ENCODE results near the gene ZNF565.
"Not testable (repeated sequence)": the region's sequence is repeated elsewhere in the genome, so short reads cannot be mapped to it uniquely, and the experiment has no call there.

Gene ZNF565

DNA sequence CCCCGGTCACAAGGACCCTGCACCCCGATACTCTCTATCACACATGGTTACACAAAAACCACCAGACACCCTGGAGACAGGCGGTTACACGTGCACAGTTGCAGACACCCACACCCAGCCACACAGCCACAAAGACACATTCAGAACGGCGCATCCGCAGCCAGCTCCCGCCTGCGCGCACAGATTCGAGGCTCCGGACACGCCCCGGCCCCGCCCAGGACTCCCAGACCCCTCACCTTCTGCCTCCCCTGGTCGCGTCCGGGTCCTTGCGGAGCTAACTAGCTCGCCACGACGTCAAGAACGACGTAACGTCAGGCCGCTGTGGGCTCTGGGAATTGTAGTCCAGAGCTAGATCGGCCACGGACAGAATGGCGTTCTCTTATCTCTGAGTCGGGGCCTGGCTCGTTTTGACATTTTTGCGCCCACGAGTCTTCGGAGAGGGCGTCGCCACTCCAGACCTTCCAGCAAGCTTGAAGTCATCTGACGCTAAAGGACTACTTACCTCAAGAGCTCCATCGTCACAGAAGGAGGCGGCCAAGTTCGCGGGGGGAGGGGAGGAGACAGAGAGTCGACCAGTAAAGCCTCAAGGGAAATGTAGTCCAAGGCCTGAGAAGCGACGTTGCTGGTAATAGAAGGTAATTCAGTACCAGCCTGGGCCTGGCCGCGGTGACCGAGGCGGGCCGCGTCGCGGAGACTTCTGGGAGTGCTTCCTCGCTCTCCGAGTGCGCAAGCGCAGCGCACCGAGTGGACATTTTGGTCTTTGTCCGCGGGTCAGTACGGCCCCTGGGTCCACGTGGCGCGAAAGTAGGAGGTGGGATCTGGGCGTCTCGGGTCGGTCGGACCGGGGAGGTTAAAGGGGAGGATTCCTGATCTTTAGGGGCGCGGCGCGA, at the start of gene ZNF565, which contains the start of gene ZNF146:
Gene ZNF565 (minus strand): TSS at position 280 of the 890 bp plus-strand sequence. CDS start 12,680 bp downstream, outside the sequence.
Gene ZNF146 (plus strand): TSS at position 721 of the 890 bp plus-strand sequence. CDS start 21,335 bp downstream, outside the sequence.
- peak; percentile 99 for DNase-seq (ENCODE audit: low read depth)

DNA sequence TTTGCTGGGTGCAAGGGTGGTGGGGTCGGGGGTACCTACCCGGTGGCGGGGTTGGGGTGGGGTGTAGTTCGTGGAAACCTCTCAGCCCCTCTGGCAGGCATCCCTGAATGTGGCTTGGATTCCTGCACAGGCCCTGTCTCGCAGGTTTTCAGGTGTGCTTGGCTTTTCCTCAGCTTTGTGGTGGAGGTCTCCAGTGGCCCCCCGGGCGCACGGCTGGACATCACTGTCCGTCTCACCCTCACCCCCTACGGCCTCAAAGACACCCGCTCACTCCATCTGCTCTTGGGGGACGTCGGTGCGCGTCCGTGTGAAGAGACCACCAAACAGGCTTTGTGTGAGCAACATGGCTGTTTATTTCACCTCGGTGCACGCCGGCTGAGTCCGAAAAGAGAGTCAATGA, 44.7 kb upstream of the ZNF565 start:
- DNase-seq (ENCODE audit: low read depth), result no peak

DNA sequence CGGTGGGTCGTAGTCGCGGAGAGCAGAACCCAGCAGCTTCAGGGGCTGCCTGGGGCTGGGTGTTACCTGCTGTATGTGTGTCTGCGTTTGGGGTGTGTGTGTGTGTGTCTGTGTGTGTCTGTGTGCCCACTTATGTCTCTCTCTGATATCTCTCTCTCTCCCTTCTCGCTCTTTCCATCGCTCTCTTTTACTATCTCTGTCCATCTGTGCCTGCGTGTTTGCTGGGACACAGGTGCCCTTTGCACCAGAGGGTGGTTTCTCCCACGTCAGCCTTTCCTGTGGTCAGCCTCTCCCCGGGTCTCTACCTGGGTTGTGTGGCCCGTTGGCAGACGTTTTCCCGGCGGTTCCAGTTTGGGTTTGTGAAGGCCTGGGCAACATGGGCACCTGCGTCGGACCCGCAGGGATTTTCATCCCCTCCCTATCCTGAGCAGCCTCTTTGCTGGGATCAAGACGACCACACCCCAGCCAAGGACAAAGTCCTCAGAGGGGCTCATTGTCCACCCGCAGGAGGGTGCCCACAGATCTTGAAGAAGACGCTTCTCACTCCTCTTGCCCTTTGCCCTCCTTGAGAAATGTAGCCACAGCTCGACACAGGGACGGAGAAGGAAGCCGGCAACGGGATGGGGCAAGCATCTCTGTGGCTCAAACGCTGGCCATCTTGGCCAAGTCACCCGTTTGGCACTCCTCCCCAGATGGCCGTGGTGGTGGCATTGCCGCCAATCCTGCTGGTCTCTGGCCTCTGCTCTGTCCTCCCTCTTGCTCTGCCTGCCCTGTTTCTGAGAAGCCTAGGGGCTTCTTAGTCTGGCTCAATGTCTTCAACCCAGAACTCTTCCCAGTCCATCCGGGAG, 43.8 kb upstream of the ZNF565 start:
- DNase-seq (ENCODE audit: low read depth), result no peak

DNA sequence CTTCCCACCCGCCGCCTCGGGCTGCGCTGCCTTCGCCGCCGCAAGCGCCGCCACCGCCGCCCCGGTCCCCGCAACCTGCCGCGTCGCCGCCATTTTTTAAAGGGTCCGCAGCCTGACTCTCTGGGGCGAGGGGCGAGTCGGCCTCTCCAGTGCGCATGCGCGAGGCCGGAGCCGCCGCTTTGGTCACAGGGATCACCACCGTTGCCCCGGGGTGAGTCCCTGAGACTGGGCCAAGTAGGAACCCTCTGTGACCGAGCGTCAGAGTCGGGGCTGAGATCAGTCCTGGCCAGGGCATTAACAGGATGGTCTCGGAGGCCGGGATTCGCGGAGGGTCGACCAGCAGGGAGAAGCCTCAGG, 43.0 kb upstream of the ZNF565 start:
- DNase-seq (ENCODE audit: low read depth), result no peak

DNA sequence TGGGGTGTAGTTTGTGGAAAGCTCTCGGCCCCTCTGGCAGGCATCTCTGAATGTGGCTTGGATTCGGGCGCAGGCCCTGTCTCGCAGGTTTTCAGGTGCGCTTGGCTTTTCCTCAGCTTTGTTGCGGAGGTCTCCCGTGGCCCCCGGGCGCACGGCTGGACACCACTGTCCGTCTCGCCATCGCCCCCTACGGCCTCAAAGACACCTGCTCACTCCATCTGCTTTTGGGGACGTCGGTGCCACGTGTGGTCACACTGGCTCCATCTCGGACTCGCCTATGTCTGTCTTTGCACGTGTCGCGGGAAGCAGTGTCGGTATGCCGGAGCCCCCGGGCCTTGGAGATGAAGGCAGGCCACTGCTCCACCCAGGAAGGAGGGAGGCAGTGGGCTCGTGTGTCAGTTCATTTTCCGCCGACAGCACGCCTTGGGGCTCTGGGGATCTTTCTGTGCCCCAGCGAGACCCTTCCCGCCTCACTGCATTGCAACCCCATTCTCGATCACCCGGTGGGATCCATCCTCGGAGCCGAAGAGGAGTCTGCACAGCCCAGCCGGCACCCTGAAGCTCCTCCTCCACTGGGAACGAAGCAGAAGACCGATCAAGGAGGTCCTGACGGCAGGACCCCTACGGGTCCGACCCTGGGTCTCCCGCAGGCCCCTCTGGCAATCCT, 42.5 kb upstream of the ZNF565 start:
- DNase-seq (ENCODE audit: low read depth), result no peak

DNA sequence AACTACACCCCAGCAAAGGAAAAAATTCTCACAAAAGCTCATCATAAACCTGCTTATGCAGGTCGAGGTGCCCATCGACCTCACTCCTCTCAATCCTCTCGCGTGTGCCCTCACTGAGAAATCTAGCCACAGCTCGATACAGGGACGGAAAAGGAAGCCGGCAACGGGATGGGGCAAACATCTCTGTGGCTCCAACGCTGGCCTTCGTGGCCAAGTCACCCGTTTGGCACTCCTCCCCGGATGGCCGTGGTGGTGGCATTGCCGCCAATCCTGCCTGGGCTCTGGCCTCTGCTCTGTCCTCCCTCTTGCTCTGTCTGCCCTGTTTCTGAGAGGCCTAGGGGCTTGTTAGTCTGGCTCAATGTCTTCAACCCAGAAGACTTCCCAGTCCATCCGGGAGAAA, 41.6 kb upstream of the ZNF565 start:
- no peak for DNase-seq (ENCODE audit: low read depth)

DNA sequence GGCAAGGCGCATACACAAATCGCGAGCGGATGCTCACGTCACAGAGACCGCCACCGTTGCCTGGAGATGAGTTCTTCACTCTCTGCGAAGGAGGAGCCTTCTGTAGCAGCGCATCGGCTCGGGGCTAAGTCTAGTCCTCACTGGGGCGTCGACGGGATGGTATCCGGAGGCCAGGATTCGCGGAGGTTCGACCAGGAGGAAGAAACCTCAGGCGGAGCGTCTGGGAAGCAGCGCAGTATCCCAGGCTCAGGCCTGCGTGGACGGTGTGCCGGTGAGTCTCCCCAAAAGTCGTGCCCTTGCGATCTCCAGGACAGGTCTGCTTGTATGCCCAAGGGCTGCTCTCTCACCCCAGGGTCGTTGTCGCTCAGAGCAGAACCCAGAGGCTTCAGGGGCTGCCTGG, 40.9 kb upstream of the ZNF565 start:
- no peak for DNase-seq (ENCODE audit: low read depth)

DNA sequence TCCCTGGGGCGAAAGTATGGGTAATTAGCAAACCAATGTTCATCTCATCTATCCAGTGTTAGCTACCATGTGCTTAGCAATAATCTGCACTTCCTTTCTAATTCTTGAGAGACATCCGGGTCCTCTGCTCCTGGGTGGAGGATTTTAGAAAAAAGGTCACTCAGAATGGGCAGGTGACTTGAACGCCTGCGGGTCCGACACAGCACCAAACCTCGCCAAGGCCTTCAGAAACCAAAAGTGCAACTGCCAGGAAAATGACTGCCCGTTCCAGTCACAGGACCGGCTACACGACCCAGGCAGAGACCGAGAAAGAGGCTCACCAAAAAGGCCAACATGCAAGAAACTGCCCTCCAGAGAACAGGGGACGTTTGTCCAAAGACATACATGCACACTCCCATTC, 40.4 kb upstream of the ZNF565 start:
- no peak for DNase-seq (ENCODE audit: low read depth)

DNA sequence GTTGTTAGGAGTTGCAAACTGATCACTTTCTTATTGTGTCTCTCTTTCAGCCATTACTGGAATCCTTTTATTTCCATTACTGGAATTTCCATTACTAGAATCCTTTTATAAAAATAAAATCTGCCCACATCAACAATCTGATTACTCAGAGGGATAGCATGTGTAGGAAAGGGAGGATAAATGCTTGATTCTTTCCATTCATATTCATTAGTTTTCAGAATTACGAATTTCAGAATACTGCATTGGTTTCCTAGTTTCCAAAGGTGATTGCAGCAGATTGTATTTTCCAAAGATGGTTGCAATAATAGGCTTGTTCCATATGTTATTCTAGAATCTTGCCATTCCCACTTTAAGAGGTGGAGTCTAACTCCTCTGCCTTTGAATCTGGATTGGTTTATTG, 37.6 kb upstream of the ZNF565 start:
- DNase-seq (ENCODE audit: low read depth), result no peak

DNA sequence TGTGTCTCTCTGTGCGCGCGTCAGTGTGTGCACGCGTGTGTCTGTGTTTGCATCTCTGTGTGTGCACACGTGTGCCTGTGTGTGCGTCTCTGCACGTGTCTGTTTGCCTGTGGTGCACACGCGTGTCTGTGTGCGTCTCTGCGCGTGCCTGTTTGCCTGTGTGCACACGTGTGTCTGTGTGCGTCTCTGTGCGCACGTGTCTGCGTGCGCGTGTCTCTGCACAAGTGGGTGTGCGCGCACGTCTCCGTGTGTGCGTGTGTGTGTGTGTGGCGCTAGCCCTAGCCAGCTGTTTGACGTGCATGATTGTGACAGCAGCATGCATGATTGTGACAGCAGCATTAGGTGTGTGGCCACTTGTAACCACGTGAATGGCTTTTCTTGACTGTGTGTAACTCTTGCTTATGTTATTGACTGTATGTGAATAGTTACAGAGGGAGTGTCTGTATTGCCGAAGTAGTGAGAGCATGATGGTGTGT, 31.6 kb upstream of the ZNF565 start:
- DNase-seq (ENCODE audit: low read depth), result no peak

DNA sequence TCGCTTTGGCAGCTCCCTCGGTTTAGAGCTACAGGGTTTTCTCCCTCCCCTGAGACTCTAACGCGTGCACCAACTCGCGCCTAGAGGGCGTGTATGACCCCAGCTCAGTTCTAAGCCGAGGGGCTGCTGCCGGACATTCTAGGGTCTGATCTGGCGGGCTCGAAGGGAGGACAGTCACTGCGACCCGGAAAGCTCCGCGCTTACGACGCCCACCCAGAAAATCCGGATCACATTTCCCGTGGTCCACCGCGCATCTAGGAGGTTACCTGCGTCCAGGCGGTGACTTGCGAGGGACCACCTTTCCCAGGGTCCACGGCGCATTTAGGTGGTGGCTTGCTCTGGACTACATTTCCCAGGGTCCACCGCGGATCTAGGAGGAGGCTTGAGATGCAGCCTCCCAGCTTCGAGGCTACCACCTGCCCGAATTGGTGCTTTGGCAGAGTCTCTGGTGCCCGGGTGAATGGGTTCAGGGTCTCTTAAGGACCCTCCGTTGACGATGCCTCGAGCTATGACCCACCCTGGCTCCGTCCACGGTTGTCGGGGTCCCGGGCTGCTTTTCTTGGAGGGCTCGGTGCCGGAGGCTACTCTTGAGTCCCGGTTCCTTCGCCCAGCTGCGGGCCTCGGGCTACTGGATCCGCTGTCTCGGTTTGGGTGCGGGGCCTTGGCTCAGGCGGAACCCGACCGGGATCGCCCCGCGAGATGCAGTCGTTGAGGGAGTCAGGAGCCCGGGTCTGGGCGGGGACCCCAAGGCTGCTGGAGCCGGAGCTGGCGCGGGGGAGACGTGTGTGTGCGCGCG, 30.9 kb upstream of the ZNF565 start:
- no peak for DNase-seq (ENCODE audit: low read depth)

DNA sequence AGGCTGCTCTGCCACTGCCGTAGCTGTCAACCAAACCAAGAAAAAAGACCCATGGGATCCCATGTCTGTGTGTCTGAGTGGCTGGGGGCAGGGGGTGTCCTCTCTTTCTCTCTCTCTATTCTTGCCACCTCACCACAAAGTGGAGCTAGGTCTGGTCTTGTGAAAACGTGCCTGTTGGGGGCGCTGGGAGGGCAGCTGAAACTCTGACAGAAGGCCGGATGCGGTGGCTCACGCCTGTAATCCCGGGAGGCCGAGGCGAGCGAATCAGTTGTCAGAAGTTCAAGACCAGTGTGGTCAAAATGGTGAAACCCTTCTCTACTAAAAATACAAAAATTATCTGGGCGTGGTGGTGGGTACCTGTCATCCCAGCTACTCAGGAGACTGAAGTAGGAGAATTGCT, 29.6 kb upstream of the ZNF565 start:
- no peak for DNase-seq (ENCODE audit: low read depth)

DNA sequence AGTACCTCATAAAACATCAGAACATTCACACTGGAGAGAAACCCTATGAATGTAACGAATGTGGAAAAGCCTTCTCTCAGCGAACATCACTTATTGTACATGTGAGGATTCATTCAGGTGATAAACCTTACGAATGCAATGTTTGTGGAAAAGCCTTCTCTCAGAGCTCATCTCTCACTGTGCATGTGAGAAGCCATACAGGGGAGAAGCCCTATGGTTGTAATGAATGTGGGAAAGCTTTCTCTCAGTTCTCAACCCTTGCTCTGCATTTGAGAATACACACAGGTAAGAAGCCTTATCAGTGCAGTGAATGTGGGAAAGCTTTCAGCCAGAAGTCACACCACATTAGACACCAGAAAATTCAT, 22.5 kb upstream of the ZNF565 start:
- DNase-seq (ENCODE audit: low read depth), result no peak

DNA sequence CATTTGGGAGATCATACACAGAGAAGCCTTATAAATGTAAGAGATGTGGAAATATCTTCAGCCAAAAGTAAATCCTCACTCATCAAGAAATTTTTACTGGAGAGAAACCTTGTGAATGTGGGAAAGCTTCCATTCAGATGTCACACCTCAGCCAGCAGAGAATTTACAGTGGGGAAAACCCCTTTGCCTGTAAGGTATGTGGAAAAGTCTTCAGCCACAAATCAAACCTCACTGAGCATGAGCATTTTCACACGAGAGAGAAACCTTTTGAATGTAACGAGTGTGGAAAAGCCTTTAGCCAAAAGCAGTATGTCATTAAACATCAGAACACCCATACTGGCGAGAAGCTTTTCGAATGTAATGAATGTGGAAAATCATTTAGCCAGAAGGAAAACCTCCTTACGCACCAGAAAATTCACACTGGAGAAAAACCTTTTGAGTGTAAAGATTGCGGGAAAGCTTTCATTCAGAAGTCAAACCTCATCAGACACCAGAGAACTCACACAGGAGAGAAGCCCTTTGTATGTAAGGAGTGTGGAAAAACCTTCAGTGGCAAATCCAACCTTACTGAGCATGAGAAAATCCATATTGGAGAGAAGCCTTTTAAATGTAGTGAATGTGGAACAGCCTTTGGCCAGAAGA, 22.0 kb upstream of the ZNF565 start:
- DNase-seq (ENCODE audit: low read depth), result peak; percentile 27

DNA sequence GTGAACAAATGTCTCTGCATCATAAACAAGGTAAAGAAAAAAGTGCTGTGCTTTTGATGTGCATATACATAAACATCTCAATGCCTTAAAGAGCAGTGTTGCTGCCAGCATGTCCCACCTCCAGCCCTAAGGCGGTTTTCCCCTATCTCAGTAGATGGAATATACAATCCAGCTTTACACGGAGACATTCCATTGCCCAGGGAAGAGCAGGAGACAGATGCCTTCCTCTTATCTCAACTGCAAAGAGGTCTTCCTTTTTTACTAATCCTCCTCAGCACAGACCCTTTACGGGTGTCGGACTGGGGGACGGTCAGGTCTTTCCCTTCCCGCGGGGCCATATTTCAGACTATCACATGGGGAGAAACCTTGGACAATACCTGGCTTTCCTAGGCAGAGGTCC, 19.2 kb upstream of the ZNF565 start:
- DNase-seq (ENCODE audit: low read depth), result not testable (repeated sequence)

DNA sequence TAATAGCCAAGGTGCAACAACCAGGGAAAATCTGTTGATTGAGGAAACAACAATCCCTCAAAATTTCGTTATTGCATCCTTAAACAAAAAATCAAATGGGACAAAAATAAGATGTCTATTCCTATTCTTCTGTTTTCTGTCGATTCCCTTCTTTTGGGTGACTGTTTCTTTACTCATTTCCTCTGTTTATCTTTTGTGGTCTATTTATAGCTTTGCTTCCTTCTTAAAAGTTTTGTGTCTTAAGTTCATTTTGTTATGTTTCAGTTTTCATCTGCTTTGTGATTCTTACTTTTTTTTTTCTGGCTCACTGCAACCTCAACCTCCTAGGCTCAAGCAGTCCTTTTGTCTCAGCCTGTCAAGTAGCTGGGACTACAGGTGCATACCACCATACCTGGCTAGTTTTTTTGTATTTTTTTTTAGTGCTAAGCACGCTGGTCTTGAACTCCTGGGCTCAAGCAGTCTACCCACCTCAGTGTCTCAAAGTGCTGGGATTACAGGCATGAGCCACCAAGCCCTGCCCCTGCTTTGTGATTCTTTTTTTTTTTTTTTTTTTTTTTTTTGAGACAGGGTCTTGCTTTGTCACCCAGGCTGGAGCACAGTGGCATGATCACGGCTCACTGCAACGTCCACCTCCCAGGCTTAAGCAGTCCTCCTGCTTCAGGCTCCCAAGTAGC, 10.9 kb upstream of the ZNF565 start:
- DNase-seq (ENCODE audit: low read depth), result peak; percentile 36

DNA sequence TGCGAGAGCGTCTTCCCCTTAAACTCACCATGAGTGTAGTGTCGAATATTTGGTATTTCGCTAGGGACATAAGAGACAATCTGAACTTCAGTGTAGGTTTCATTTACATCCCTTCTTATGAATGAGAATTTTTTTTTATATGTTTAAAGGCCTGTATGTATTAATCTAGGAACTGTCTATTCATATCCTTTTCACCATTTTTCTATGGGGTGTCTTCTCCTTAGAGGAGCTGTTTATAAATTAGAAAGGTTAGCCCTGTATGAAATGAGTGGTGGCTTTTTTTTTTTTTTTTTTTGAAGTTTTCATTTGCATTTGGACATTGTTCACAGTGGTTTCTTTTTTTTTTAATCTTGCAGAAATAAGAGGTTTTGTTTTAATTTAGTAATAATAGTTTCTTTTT, 8.0 kb upstream of the ZNF565 start:
- no peak for DNase-seq (ENCODE audit: low read depth)

DNA sequence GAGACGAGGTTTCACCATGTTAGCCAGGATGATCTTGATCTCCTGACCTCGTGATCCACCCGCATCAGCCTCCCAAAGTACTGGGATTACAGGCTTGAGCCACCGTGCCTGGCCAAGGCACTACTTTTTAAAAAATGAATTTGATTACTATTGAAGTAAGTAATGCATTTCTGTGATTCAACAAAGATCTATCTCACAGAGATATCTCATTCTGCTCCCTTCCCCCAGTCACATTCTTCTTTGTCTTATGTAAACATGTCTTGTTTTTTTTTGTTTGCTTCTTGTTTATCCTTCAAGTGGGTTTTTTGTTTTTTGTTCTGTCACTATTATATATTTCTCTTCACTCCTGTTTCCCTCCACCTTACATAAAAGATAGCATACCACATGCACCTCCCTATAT, 7.0 kb upstream of the ZNF565 start:
- no peak for DNase-seq (ENCODE audit: low read depth)

DNA sequence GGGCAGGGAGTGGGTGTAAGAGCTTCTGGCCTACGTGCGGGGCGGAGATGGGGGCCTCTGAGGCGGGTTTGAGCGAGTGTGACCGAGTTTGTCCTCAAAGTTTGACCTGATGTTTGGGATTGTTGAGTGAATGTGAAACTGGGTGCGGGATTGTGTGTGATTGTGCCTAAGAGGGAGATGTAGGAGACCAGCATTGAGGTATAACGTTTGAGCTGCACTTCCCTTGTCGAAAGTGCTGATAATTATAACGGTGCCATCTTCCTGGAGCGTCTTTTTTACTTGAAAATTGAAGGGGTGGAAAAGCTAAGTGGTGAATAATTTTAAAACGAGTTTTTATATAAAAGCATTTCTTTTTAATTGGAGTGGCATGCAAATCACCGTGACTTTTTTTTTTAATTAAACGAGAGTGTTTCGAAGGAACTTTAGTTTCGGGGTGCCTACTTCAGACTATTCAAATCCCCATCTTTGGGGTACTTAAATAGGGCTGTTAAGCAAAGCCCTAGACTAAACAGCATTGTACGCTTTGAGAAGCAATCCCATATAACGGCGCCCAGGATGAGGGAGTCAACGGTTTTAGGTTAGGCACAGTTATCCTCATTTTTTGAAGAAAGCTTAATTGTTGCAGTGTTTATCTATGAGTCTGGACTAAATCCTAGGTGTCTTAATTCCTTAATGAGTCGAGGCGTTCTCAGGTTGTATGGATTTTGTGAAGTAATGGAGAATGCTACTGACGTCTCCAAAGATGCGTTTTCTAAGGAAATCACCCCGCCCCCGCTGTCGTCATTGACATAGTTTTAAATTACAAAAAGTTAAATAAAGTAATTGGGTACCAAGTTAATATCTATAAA, 1.0 kb upstream of the ZNF565 start:
- DNase-seq (ENCODE audit: low read depth), result peak; percentile 37

DNA sequence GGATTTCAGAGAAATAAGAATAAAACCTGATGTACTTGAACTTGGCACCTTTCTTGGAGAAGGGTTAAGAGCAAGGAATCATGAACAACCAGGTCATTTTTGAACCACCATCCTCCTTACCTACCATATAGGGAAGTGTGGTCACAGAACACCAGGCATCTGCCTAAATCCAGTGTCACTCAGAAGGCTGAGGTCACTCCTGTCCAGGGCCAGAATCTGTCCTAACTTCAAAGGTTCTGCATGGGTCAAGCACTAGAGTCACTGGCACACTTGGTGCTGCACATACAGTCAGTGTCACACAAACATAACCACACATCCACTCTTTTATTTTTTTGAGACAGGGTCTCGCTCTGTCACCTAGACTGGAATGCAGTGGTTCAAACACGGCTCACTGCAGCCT, 1.6 kb downstream of the ZNF565 start:
- no peak for DNase-seq (ENCODE audit: low read depth)

Measured in amniotic epithelial cell (primary cell).